ENCODE data around the gene MSL3B.

MSL3B gene

DNA sequence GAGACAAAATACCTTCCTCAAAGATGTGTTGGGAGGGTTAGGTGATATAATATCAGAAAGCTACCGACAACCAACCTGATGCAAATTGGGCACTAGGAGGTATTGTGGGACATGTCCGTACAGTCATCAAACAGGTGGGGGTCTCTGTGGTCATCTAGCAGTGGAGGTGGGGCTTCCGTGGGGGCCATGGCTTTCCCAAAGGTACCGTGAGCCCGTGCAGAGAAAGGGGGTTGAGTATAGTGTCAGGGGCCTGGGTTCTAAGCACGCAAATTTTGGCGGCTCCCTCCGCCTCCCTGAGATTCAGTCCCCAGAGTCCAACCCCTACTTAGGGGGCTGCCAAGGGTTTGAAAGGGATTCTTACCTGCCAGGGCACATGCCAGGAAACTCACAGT, 46.5 kb downstream of the MSL3B start:
- H3K4me3 ChIP-seq (ENCODE audit: low read length) = no peak overlapping the region
- TF ChIP-seq ZNF274 (IDR thresholded peaks at IDR 0.05; ENCODE audit: low read depth, low read length) = no peak

DNA sequence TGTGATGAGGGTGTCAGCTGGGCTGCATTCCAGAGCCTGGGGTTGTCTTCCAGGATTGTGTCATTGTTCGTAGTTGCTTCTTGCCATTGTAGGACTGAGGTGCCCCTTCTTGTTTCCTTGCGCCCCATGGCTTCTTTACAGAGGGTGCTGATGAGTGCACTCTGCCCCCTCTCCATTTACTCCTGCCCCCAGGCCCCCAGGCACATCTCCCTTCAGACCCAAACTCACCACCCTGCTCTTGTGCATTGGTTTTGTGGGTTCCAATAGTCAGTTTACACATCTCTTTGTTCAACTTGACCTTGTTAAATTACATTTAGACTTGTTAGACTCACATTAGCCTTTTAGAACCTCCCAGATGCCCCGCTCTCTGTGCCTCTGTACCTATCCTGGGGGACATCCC, 47.0 kb downstream of the MSL3B start:
- H3K4me3 ChIP-seq (ENCODE audit: low read length) = no peak overlapping the region
- TF ChIP-seq ZNF274 (IDR thresholded peaks at IDR 0.05; ENCODE audit: low read depth, low read length) = no peak

DNA sequence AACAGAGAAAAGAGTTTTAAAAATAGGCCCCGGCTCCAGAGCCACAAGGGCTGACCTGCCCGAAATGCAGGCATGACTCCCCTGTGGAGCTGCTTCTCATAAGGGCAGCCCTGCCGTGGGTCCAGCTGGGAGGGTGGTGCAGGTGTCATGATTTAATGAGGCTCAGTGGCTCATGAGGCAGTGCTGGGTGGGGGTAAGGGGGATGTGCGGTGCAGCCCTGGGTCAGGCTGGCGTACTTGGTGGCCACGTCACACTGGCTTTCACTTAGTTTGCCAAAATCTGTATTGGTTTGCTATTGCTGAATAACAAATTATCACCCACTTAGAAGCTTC, 47.4 kb downstream of the MSL3B start:
- H3K4me3 ChIP-seq (ENCODE audit: low read length) = no peak overlapping the region
- no peak for TF ChIP-seq ZNF274 (IDR thresholded peaks at IDR 0.05; ENCODE audit: low read depth, low read length)

- TF ChIP-seq ZNF274 (IDR thresholded peaks at IDR 0.05; ENCODE audit: low read depth, low read length) = no peak
- no peak overlapping the region for H3K4me3 ChIP-seq (ENCODE audit: low read length)
Observed at GRCh38 chr2:233819884-233820773, 48.1 kb downstream of the MSL3B start.

DNA sequence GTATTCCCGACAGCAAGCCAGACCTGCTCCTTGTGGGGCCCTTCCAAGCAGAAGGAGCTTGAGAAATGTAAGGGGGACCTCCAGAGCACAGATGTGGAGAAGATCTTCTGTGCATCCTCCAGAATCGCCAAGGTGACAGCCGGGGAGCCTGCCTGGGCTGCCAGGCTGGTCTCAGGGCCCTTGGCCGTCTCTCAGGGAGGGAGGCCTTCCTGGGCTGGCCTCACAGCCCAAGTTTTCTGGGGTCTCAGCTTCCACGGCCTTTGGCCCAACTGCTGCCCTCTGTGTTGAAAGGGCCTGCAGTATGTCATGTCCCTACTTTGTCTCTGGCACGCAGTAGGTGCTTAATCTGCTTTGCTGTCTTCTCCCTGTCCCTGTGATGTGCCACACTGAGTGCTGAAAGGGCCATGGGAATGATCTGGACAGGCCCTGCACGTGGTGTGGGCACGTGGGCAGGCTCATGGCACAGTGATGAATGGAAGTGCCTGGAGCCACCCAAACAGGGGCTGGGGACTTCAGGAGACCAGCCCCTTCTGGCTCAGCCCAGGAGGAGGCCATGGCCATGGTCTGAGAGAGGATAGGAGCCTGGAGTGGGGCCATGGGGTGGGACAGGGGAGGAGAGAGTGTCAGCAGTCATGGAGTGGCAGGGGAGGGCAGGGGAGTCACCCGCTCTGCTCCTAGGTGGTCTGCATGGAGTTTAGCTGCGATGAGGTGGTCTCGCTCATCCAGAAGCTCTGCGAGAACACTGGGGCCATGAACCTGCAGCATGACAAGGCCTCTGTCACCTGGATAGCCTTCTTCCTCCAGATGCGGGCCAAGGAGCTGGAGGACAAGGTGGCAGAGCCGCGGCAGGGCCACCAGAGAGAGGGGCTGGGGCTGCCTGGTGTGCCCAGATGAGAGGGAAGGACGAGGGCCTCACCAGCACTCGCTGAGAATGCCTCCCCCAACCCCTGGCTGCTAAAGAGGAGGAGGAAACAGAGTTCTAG, 49.3 kb downstream of the MSL3B start:
- TF ChIP-seq ZNF274 (IDR thresholded peaks at IDR 0.05; ENCODE audit: low read depth, low read length) = no peak
- no peak overlapping the region for H3K4me3 ChIP-seq (ENCODE audit: low read length)

- no peak overlapping the region for H3K4me3 ChIP-seq (ENCODE audit: low read length)
- no peak for TF ChIP-seq ZNF274 (IDR thresholded peaks at IDR 0.05; ENCODE audit: low read depth, low read length)
Observed at GRCh38 chr2:233817995-233818638, 50.1 kb downstream of the MSL3B start.

DNA sequence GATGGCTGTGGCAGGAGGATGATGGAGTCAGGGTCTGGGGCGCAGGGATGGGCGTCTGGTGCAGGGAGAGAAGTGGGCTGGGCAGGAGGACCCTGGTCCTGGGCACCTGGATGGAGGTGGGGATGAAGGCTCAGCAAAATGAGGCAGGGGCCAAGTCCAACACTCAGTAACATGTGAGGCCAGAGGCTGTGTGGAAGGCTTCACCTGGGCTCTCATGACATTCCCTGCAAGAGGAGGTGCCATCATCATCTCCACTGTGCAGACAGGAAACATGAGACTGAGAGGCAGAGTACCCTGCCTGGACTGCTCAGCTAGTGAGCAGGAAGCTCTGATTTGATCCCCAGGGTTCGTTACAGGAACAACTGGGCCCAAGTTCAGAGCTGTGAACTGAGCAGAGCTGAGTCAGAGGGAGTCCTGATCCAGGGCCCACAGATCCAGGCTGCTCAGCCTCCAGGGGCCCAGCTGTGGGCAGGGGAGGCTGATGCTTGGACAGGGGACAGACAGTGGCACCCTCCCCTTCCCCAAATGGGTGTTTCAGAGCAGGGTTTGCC, 50.8 kb downstream of the MSL3B start:
- H3K4me3 ChIP-seq (ENCODE audit: low read length) = no peak overlapping the region
- TF ChIP-seq ZNF274 (IDR thresholded peaks at IDR 0.05; ENCODE audit: low read depth, low read length) = no peak

DNA sequence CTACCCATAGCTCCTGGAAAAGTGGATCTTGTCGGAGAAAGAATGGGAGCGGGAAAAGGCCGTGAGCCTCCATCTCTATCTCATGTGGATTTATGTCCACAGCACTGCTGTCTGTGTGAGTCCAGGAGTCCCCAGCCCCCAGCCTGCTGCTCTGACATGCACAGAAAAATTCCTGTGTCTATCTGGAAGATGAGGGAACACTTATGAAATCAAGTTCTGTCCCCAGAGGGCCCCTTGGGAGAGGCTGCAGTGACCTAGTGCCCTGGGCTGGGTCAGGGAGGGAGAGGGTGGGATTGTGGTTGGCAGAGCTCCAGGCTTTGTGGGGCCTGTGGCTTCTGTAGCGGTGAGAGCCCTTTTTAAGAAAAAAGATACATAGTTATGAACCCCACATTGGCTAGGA, 51.4 kb downstream of the MSL3B start:
- no peak overlapping the region for H3K4me3 ChIP-seq (ENCODE audit: low read length)
- TF ChIP-seq ZNF274 (IDR thresholded peaks at IDR 0.05; ENCODE audit: low read depth, low read length) = no peak

DNA sequence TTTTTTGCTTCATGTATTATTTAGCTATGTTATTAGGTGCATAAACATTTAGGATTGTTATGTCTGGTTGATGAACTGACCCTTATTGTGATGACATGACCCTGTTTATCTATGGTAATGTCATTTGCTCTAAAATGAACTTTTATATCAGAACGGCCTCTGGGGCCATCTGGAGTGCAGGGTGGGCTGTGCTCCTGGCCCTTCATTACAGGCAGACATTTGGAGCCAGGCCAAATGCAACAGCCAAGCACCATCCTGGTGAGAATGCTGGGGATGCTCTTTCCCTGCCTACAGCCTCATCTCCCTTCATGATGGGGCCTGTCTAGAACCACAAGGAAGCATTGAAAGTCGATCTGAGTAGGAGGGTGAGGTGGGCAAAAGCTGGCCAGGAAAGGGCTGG, 51.9 kb downstream of the MSL3B start:
- no peak overlapping the region for H3K4me3 ChIP-seq (ENCODE audit: low read length)
- no peak for TF ChIP-seq ZNF274 (IDR thresholded peaks at IDR 0.05; ENCODE audit: low read depth, low read length)

GRCh38 chr2:233815861-233816260, 52.3 kb downstream of the MSL3B start:
- no peak for TF ChIP-seq ZNF274 (IDR thresholded peaks at IDR 0.05; ENCODE audit: low read depth, low read length)
- H3K4me3 ChIP-seq (ENCODE audit: low read length) = no peak overlapping the region
